Nephron (organoid): ENCODE data around the gene TAX1BP3.
"Not testable (repeated sequence)": the region's sequence is repeated elsewhere in the genome, so short reads cannot be mapped to it uniquely, and the experiment has no call there.

Experiments used
- H3K27ac Mint-ChIP-seq, 3 experiments: 2 replicates each; pipeline ENCODE4 v1.8.0; 2020; ENCODE audit warnings: mixed read lengths in 3 of 3, mild to moderate bottlenecking in 2 of 3, moderate library complexity in 1 of 3
- H3K27me3 Mint-ChIP-seq: 2 replicates; pipeline ENCODE4 v1.8.0; 2021; ENCODE audit warnings: low read depth, mild to moderate bottlenecking, moderate library complexity, mixed read lengths
- H3K36me3 Mint-ChIP-seq: 2 replicates; pipeline ENCODE4 v1.8.0; 2020; ENCODE audit warnings: low read depth, mixed read lengths
- H3K4me1 Mint-ChIP-seq: 2 replicates; pipeline ENCODE4 v1.8.0; 2020; ENCODE audit warnings: mixed read lengths
- H3K4me3 Mint-ChIP-seq, 3 experiments: 2 replicates each; pipeline ENCODE4 v1.8.0; 2020; ENCODE audit warnings: mild to moderate bottlenecking in 3 of 3, mixed read lengths in 3 of 3, moderate library complexity in 2 of 3
- H3K9me3 Mint-ChIP-seq: 2 replicates; pipeline ENCODE4 v1.8.0; 2020; ENCODE audit warnings: mixed read lengths
- TF ChIP-seq, protein P1 (sequence below), 3 experiments: fragments of 200-600 bp; sonication (generic); IDR thresholded peaks; one replicate each; pipeline ENCODE4 v1.5.0; 2021; ENCODE audit warnings: antibody characterized with exemption in 3 of 3; ENCODE audit not compliant: unreplicated experiment in 3 of 3

TAX1BP3 gene

DNA sequence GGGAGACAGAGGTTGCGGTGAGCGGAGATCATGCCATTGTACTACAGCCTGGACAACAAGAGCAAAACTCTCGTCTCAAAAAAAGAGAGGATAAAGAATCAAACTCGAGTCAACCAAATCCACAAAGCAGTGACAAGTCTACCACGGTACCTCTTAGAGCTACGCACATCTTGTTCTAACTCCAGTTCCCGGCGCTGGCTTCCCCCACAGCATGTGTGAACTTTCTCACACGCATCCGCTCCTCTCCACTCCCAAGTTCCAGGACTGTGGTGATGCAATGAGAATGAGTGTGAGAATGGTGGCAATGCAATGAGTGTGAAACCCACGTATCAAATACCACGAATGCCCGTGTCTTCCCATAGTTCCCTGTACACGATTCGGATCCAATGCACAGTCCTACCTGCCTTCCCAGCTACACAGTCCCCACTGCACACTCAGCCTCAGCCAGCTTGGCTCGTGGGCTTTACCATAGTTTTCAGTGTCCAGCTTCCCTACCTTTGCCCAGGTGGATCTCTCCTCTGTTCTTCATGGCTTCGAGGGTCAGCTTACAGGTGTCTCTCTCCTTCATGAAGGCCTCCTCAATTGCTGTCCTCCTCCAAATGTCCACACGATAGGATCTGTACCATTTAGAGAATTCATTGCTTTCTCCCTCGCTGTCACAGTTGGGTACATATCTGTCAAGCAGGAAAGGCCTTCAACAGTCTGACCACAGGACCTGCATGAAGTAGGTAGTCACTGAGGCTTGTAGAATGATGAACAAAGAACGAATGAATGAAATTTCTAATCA, 36.7 kb upstream of the TAX1BP3 start:
- Mint-ChIP-seq H3K36me3 (peaks cover 6% of the 10 kb centered on the region), H3K9me3 (no peaks in the 10 kb centered on the region), H3K27me3 (peaks cover 4% of the 10 kb centered on the region), H3K4me3 (no peak overlapping the region), H3K4me1 (no peaks in the 10 kb centered on the region), H3K27ac (no peak overlapping the region)
- TF ChIP-seq, protein P1, sequence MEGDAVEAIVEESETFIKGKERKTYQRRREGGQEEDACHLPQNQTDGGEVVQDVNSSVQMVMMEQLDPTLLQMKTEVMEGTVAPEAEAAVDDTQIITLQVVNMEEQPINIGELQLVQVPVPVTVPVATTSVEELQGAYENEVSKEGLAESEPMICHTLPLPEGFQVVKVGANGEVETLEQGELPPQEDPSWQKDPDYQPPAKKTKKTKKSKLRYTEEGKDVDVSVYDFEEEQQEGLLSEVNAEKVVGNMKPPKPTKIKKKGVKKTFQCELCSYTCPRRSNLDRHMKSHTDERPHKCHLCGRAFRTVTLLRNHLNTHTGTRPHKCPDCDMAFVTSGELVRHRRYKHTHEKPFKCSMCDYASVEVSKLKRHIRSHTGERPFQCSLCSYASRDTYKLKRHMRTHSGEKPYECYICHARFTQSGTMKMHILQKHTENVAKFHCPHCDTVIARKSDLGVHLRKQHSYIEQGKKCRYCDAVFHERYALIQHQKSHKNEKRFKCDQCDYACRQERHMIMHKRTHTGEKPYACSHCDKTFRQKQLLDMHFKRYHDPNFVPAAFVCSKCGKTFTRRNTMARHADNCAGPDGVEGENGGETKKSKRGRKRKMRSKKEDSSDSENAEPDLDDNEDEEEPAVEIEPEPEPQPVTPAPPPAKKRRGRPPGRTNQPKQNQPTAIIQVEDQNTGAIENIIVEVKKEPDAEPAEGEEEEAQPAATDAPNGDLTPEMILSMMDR (IDR thresholded peaks at IDR 0.05; ENCODE audit: unreplicated experiment in 3 of 3) = no peak

DNA sequence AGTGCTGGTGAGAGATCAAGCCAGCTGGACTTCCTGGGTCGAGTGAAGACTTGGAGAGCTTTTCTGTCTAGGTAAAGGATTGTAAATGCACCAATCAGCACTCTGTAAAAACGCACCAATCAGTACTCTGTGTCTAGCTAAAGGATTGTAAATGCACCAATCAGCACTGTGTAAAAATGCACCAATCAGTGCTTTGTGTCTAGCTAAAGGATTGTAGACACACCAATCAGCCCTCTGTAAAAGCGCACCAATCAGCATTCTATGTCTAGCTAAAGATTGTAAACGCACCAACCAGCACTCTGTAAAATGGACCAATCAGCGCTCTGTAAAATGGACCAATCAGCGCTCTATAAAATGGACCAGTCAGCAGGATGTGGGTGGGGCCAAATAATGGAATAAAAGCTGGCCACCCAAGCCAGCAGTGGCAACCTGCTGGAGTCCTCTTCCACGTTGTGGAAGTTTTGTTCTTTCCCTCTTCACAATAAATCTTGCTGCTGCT, 33.7 kb upstream of the TAX1BP3 start:
- peaks cover 25% of the 10 kb centered on the region for H3K27me3 Mint-ChIP-seq
- H3K4me3 Mint-ChIP-seq, H3K27ac Mint-ChIP-seq, H3K4me1 Mint-ChIP-seq, H3K9me3 Mint-ChIP-seq, H3K36me3 Mint-ChIP-seq: not testable (repeated sequence)

- Mint-ChIP-seq H3K9me3 (peaks cover 3% of the 10 kb centered on the region), H3K36me3 (peaks cover 6% of the 10 kb centered on the region), H3K27ac (no peak overlapping the region), H3K27me3 (peaks cover 46% of the 10 kb centered on the region), H3K4me1 (no peaks in the 10 kb centered on the region), H3K4me3 (no peak overlapping the region)
- TF ChIP-seq, protein P1 (IDR thresholded peaks at IDR 0.05; ENCODE audit: unreplicated experiment in 3 of 3) = no peak
Measured at GRCh38 chr17:3699951-3700350, 31.6 kb upstream of the TAX1BP3 start.

DNA sequence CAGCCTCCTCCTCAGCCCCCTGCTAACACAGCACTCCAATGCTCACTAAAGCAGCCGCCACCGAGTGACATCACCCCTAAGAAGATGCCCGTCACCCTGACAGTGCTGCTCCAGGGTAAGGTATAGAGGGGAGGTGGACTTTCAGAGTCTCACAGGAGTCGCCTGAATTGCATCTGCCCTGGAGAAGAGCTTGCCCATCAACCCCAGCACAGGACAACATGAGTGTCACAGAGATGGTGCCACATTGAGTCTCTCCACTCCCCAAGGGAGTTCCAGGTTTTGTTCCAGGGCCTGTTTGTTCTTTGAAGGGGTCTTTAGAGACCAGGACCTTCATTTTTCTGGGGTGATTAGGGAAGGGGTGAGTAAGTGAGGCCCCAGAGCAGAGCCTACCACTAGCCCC, 29.8 kb upstream of the TAX1BP3 start:
- Mint-ChIP-seq H3K4me1 (peaks cover 6% of the 10 kb centered on the region), H3K4me3 (no peak overlapping the region), H3K27ac (no peak overlapping the region), H3K27me3 (peaks cover 62% of the 10 kb centered on the region), H3K36me3 (peaks cover 6% of the 10 kb centered on the region), H3K9me3 (peaks cover 3% of the 10 kb centered on the region)
- TF ChIP-seq, protein P1 (IDR thresholded peaks at IDR 0.05; ENCODE audit: unreplicated experiment in 3 of 3) = no peak

GRCh38 chr17:3697103-3697476, 28.7 kb upstream of the TAX1BP3 start:
- peaks cover 3% of the 10 kb centered on the region for H3K9me3 Mint-ChIP-seq
- peaks cover 6% of the 10 kb centered on the region for H3K4me1 Mint-ChIP-seq
- no peaks in the 10 kb centered on the region for H3K36me3 Mint-ChIP-seq
- H3K4me3 Mint-ChIP-seq = peak overlapping the region in 2 of 3 experiments; percentile 30 to 72
- TF ChIP-seq, protein P1 (IDR thresholded peaks at IDR 0.05; ENCODE audit: unreplicated experiment in 3 of 3) = no peak
- peaks cover 65% of the 10 kb centered on the region for H3K27me3 Mint-ChIP-seq
- no peak overlapping the region for H3K27ac Mint-ChIP-seq

GRCh38 chr17:3695723-3696411, 27.5 kb upstream of the TAX1BP3 start, which contains the start of gene P2RX5:
Gene P2RX5, minus strand, starts transcription at chr17:3696155. Its CDS starts 150 bp downstream, at chr17:3696005.
- peaks cover 67% of the 10 kb centered on the region for H3K27me3 Mint-ChIP-seq
- TF ChIP-seq, protein P1 (IDR thresholded peaks at IDR 0.05; ENCODE audit: unreplicated experiment in 3 of 3) = no peak
- H3K4me3 Mint-ChIP-seq = peak within 1 kb of the TSS; percentile 81 to 84 (median 83)
- no peak within 1 kb of the TSS for H3K27ac Mint-ChIP-seq
- H3K4me1 Mint-ChIP-seq = peaks cover 6% of the 10 kb centered on the region
- peaks cover 3% of the 10 kb centered on the region for H3K9me3 Mint-ChIP-seq
- no peaks in the 10 kb centered on the region for H3K36me3 Mint-ChIP-seq
